Astrocyte (in vitro differentiated cells and primary cell): ENCODE measurements around the gene RANBP1. TPM values are rescaled to one million over a fixed set of nuclear protein-coding genes. Genes with fewer than 3 reads are reported as not detected.

Experiments
- DNase-seq: peaks from one replicate; pipeline ENCODE4 v3.0.0-alpha.2; 2010; ENCODE audit warnings: low read depth
- FAIRE-seq: peaks from 2 replicates; lab custom pipeline; 2011; peaks lifted over from hg19 to GRCh38; lab: Jason Lieb, UNC
- H2AFZ ChIP-seq: 2 replicates; pipeline ENCODE4 v1.6.0; 2012; ENCODE audit warnings: low read depth, low read length, inconsistent platforms
- H3K27ac ChIP-seq: 2 replicates; pipeline ENCODE4 v1.5.1; 2011; ENCODE audit warnings: low read depth, low read length, inconsistent platforms
- H3K27me3 ChIP-seq: 2 replicates; pipeline ENCODE4 v1.6.0; 2011; ENCODE audit warnings: low read length, inconsistent platforms; ENCODE audit not compliant: insufficient read depth
- H3K36me3 ChIP-seq: 2 replicates; pipeline ENCODE4 v1.5.1; 2011; ENCODE audit warnings: low read length, inconsistent platforms; ENCODE audit not compliant: insufficient read depth
- H3K4me1 ChIP-seq: 2 replicates; pipeline ENCODE4 v1.5.1; 2011; ENCODE audit warnings: low read length, inconsistent platforms; ENCODE audit not compliant: insufficient read depth
- H3K4me2 ChIP-seq: 2 replicates; pipeline ENCODE4 v1.6.0; 2012; ENCODE audit warnings: low read length, inconsistent platforms
- H3K4me3 ChIP-seq: 2 replicates; pipeline ENCODE4 v1.5.1; 2011; ENCODE audit warnings: low read depth, mild to moderate bottlenecking, low read length, inconsistent platforms; ENCODE audit not compliant: insufficient read depth
- H3K79me2 ChIP-seq: 2 replicates; pipeline ENCODE4 v1.6.0; 2012; ENCODE audit warnings: mild to moderate bottlenecking, low read length, inconsistent platforms; ENCODE audit not compliant: insufficient read depth
- H3K9ac ChIP-seq: 2 replicates; pipeline ENCODE4 v1.6.0; 2012; ENCODE audit warnings: mild to moderate bottlenecking, low read length, inconsistent platforms
- H3K9me3 ChIP-seq: 2 replicates; pipeline ENCODE4 v1.5.1; 2012; ENCODE audit warnings: low read depth, mild to moderate bottlenecking, low read length, inconsistent platforms; ENCODE audit not compliant: insufficient read depth
- H4K20me1 ChIP-seq: 2 replicates; pipeline ENCODE4 v1.6.0; 2012; ENCODE audit warnings: low read length, inconsistent platforms; ENCODE audit not compliant: insufficient read depth
- H3K27ac Mint-ChIP-seq: one replicate; pipeline ENCODE4 v1.8.0; 2021; ENCODE audit warnings: mild to moderate bottlenecking, mixed read lengths; ENCODE audit not compliant: unreplicated experiment
- H3K27me3 Mint-ChIP-seq: one replicate; pipeline ENCODE4 v1.8.0; 2021; ENCODE audit warnings: low read depth, mixed read lengths; ENCODE audit not compliant: unreplicated experiment
- H3K36me3 Mint-ChIP-seq: one replicate; pipeline ENCODE4 v1.8.0; 2021; ENCODE audit warnings: low read depth, mixed read lengths; ENCODE audit not compliant: unreplicated experiment
- H3K4me1 Mint-ChIP-seq: one replicate; pipeline ENCODE4 v1.8.0; 2021; ENCODE audit warnings: low read depth, mixed read lengths; ENCODE audit not compliant: unreplicated experiment
- H3K4me3 Mint-ChIP-seq: one replicate; pipeline ENCODE4 v1.8.0; 2021; ENCODE audit warnings: mild to moderate bottlenecking, moderate library complexity, mixed read lengths; ENCODE audit not compliant: unreplicated experiment
- H3K9me3 Mint-ChIP-seq: one replicate; pipeline ENCODE4 v1.8.0; 2021; ENCODE audit warnings: mild to moderate bottlenecking, mixed read lengths; ENCODE audit not compliant: unreplicated experiment
- CTCF ChIP-seq: IDR thresholded peaks from 2 replicates; pipeline ENCODE4 v1.5.1; 2011; ENCODE audit warnings: low read depth, mild to moderate bottlenecking, inconsistent platforms, low read length, moderate library complexity; ENCODE audit not compliant: insufficient read depth
- EZH2 ChIP-seq: IDR thresholded peaks from 2 replicates; pipeline ENCODE4 v1.6.1; 2012; ENCODE audit warnings: mild to moderate bottlenecking, low read length, inconsistent platforms; ENCODE audit not compliant: insufficient read depth
- total RNA-seq: library from RNA; stranded (reverse); gene quantifications from 2 replicates; pipeline ENCODE4 v1.2.1, GENCODE V29; 2021

The RANBP1 gene
- total RNA-seq, 1 donor from 2014 or later: 164 TPM

GRCh38 chr22:20130731-20131596 lies 15.1 kb downstream of the RANBP1 start:
- H3K27ac Mint-ChIP-seq: no peak overlapping the region
- H3K79me2 ChIP-seq: peaks cover 41% of the 10 kb centered on the region
- peak overlapping the region; percentile 68 for H3K4me3 Mint-ChIP-seq
- H3K9me3 ChIP-seq: no peaks in the 10 kb centered on the region
- no peaks in the 10 kb centered on the region for H3K27me3 Mint-ChIP-seq
- H4K20me1 ChIP-seq: peaks cover 38% of the 10 kb centered on the region
- TF ChIP-seq CTCF (no peak), EZH2 (no peak)
- H3K27me3 ChIP-seq: no peaks in the 10 kb centered on the region
- H3K4me3 ChIP-seq: peak overlapping the region; percentile 70
- H3K9ac ChIP-seq: peak overlapping the region; percentile 81
- H3K36me3 ChIP-seq: peaks cover 3% of the 10 kb centered on the region
- peak overlapping the region; percentile 59 for H3K27ac ChIP-seq
- H2AFZ ChIP-seq: peak overlapping the region; percentile 71
- H3K4me1 Mint-ChIP-seq: peaks cover 4% of the 10 kb centered on the region
- H3K36me3 Mint-ChIP-seq: peaks cover 6% of the 10 kb centered on the region
- FAIRE-seq (no peak), DNase-seq (peak; percentile 66)
- H3K4me2 ChIP-seq: peak overlapping the region; percentile 87
- peaks cover 8% of the 10 kb centered on the region for H3K4me1 ChIP-seq
- H3K9me3 Mint-ChIP-seq: no peaks in the 10 kb centered on the region

GRCh38 chr22:20131597-20131858 lies 15.6 kb downstream of the RANBP1 start, which contains the start of gene ZDHHC8:
Gene ZDHHC8, plus strand, starts transcription at chr22:20131804. Its CDS starts 144 bp downstream, at chr22:20131948.
- no peaks in the 10 kb centered on the region for H3K9me3 Mint-ChIP-seq
- H3K27ac ChIP-seq: peak within 1 kb of the TSS; percentile 59
- no peaks in the 10 kb centered on the region for H3K27me3 ChIP-seq
- peaks cover 41% of the 10 kb centered on the region for H4K20me1 ChIP-seq
- no peaks in the 10 kb centered on the region for H3K9me3 ChIP-seq
- H3K79me2 ChIP-seq: peaks cover 46% of the 10 kb centered on the region
- peaks cover 6% of the 10 kb centered on the region for H3K36me3 Mint-ChIP-seq
- peak within 1 kb of the TSS; percentile 71 for H2AFZ ChIP-seq
- TF ChIP-seq EZH2 (no peak), CTCF (no peak)
- peaks cover 8% of the 10 kb centered on the region for H3K4me1 ChIP-seq
- peak within 1 kb of the TSS; percentile 70 for H3K4me3 ChIP-seq
- no peaks in the 10 kb centered on the region for H3K36me3 ChIP-seq
- peak within 1 kb of the TSS; percentile 97 for H3K4me2 ChIP-seq
- peak within 1 kb of the TSS; percentile 82 for H3K9ac ChIP-seq
- no peaks in the 10 kb centered on the region for H3K27me3 Mint-ChIP-seq
- no peak for DNase-seq
- no peak for FAIRE-seq
- H3K4me1 Mint-ChIP-seq: peaks cover 6% of the 10 kb centered on the region
- no peak within 1 kb of the TSS for H3K27ac Mint-ChIP-seq
- H3K4me3 Mint-ChIP-seq: peak within 1 kb of the TSS; percentile 84
